Right atrium auricular region (tissue), 2 donors: ENCODE data around the gene CDH5. TPM values are rescaled to one million over a fixed set of nuclear protein-coding genes. Genes with fewer than 3 reads are reported as not detected.
A peak's percentile ranks its signal among the peaks of the same experiment; 100 is the strongest.

Experiments used
- DNase-seq: peaks from one replicate; pipeline ENCODE4 v3.0.0-alpha.2; 2019; ENCODE audit warnings: low spot score
- H3K27ac ChIP-seq, 2 donors: fragments of 200-600 bp; sonication (generic); 1 replicate in 1 of 2; 2 replicates in 1 of 2; pipeline ENCODE4 v1.5.1; 2016 to 2019
- H3K27me3 ChIP-seq, 2 donors: fragments of 200-600 bp; sonication (generic); one replicate each; pipeline versions ENCODE4 v1.5.1 to v1.6.0; 2017 to 2019
- H3K36me3 ChIP-seq: fragments of 200-600 bp; sonication (generic); one replicate; pipeline ENCODE4 v1.5.1; 2016
- H3K4me1 ChIP-seq, 2 donors: fragments of 200-600 bp; sonication (generic); one replicate each; pipeline versions ENCODE4 v1.5.1 to v1.6.0; 2017 to 2019
- H3K4me3 ChIP-seq, 2 donors: fragments of 200-600 bp; sonication (generic); 1 replicate in 1 of 2; 2 replicates in 1 of 2; pipeline ENCODE4 v1.5.1; 2017 to 2019; ENCODE audit warnings: mild to moderate bottlenecking in 1 of 2, moderate library complexity in 1 of 2
- H3K9me3 ChIP-seq, 2 donors: fragments of 200-600 bp; sonication (generic); one replicate each; pipeline ENCODE4 v1.5.1; 2019
- CTCF ChIP-seq, 2 donors: fragments of 200-600 bp; sonication (generic); IDR thresholded peaks; one replicate each; pipeline ENCODE4 v1.5.1; 2019; ENCODE audit warnings: antibody characterized with exemption in 2 of 2
- total RNA-seq, 2 donors: library from RNA; depleted of rRNA; stranded (reverse); fragments of >200 nt; gene quantifications; one replicate each; pipeline ENCODE4 v1.1.0, GENCODE V29; 2016

The CDH5 gene
- total RNA-seq, 2 donors from 2014 or later: 47.4 to 58.0 TPM

DNA sequence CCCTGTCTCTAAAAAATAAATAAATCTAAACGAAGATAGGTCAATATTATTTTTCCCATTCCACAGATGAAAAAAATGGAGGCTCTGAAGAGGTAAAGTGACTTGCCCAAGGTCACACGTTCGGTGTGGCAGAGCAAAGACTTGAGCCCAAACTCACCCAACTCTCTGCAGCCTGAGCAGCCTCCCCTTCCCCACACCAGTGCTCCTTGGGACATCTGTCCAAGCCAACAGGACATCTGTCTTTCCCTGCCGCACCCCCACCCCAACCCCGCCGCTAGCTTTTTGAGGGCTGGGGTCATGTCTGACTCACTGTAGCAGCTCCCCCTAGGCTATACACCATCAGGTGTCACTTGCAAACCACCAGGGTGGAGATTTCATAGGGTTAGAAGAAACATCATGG lies 55.4 kb downstream of the CDH5 start:
- Histone ChIP-seq H3K4me1 (peaks cover 0 to 5% of the 10 kb centered on the region in 2 donors), H3K27ac (no peak overlapping the region), H3K36me3 (no peaks in the 10 kb centered on the region), H3K4me3 (no peak overlapping the region), H3K27me3 (peaks cover 0 to 4% of the 10 kb centered on the region in 2 donors), H3K9me3 (no peaks in the 10 kb centered on the region)
- no peak for DNase-seq
- TF ChIP-seq CTCF (IDR thresholded peaks at IDR 0.05): no peak

DNA sequence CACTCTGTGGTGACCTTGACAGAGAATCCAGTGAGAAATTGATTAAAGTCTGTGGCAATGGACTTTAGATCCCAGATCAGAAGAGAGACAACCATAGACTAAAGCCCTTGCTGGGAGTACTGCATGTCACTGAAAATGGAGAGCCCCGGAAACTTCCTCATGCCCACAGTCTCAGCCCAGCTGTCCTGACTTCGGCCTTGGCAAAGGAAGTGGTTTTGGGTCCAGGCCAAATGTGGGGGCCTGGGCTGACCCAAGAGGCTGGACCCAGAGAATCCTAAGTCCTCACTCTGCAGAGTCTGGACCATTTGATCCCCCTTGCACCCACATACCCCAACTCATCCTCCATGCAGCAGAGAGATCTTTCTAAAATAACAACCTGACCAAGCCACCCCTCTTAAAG lies 55.9 kb downstream of the CDH5 start:
- no peak for DNase-seq
- H3K27ac ChIP-seq: no peak overlapping the region
- H3K4me3 ChIP-seq: no peak overlapping the region
- no peaks in the 10 kb centered on the region for H3K36me3 ChIP-seq
- H3K9me3 ChIP-seq: no peaks in the 10 kb centered on the region
- peaks cover 0 to 4% of the 10 kb centered on the region in 2 donors for H3K27me3 ChIP-seq
- H3K4me1 ChIP-seq: peaks cover 0 to 5% of the 10 kb centered on the region in 2 donors
- no peak for TF ChIP-seq CTCF (IDR thresholded peaks at IDR 0.05)

DNA sequence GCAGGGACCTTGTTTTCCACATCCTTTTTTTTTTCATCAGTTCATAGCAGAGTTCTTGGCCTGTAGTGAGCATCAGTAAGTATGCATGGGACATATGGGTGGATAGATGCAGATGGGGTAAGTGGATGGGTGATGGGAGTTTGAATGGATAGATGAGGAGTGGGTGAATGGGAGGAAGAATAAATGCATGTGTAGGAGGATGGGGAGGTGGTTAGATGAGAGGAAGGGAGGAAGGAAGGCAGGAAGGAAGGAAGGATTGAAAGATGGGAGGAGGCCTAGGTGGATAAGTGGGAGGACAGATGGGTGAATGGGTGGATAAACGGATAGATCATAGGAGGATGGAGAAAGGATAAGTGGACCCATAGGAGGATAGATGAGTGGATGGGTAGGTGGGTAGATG lies 56.7 kb downstream of the CDH5 start:
- no peak overlapping the region for H3K27ac ChIP-seq

DNA sequence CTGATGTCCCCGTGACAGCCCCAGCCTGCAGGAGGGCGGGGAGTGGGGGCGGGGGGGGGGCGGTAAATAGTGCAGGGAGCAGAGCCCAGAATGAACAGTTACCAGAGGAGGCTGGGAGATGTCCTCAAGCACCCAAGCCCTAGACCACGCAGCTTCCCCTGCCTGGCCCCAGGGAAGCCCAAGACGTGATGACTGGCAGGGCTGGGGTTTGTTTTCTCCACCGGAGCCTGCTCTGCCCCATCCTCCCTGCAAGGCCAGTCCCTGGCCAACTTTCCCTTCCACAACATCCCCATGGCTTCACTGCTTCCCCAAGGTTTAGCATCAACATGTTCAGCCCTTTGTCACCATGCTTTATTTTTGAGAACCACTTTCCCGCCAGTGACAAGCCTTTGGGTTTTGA lies 59.2 kb downstream of the CDH5 start:
- no peak for DNase-seq
- TF ChIP-seq CTCF (IDR thresholded peaks at IDR 0.05): no peak
- peaks cover 0 to 4% of the 10 kb centered on the region in 2 donors for H3K27me3 ChIP-seq
- H3K9me3 ChIP-seq: no peaks in the 10 kb centered on the region
- peaks cover 0 to 18% of the 10 kb centered on the region in 2 donors for H3K4me1 ChIP-seq
- no peaks in the 10 kb centered on the region for H3K36me3 ChIP-seq
- no peak overlapping the region for H3K4me3 ChIP-seq
- no peak overlapping the region for H3K27ac ChIP-seq

More for the DNA sequence above, 56.7 kb downstream of the CDH5 start:
- Histone ChIP-seq H3K9me3 (no peaks in the 10 kb centered on the region), H3K4me1 (peaks cover 0 to 13% of the 10 kb centered on the region in 2 donors), H3K27me3 (peaks cover 0 to 4% of the 10 kb centered on the region in 2 donors), H3K4me3 (no peak overlapping the region), H3K36me3 (no peaks in the 10 kb centered on the region)
- no peak for TF ChIP-seq CTCF (IDR thresholded peaks at IDR 0.05)
- DNase-seq: no peak

DNA sequence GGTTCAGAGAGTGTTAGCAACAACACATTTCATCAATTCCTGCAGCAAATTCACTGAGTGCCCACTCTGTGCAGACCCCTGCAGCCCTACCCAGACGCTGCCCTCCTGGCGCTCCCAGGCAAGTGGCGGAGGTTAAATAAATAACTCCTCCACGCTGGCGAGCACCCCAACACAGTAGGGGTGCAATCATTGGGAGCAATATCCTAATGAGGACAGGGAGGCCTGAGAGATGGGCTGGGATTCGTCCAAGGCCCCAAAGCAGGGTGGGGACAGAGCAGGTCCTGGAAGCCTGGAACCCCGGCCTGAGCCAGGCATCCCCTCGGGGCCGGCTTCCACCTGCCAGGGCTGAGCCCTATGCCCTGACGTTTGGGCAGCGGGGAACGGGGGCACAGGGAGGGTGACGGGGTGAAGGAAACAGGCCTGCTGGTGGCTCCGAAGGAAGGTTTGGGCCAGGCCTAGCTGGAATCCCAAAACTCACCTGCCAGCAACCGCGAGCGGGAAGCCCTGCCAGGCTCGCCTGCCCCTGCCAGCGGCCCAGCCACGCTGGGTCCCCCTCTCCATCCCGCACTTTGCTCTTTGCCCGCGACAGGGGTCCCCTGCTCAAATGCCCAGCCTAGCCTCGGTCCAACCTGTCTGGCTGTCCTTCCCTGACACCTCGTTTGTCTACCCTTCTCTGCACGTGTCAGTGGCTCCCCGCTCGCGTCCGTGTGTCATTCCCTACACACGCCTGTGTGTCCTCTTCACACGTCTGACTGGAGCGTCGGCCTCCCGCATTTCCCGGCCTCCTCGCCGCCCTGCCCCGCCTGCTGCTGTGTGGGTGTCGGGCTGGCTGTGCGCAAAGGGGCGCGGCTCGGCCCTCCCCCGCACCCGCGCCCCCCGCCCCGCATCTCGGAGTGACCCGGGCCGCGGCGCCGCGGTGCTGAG lies 59.9 kb downstream of the CDH5 start:
- Histone ChIP-seq H3K27me3 (peaks cover 0 to 4% of the 10 kb centered on the region in 2 donors), H3K36me3 (no peaks in the 10 kb centered on the region), H3K4me1 (peaks cover 0 to 18% of the 10 kb centered on the region in 2 donors), H3K4me3 (peak overlapping the region; percentile 31 to 39), H3K27ac (no peak overlapping the region), H3K9me3 (no peaks in the 10 kb centered on the region)
- no peak for DNase-seq
- TF ChIP-seq CTCF (IDR thresholded peaks at IDR 0.05): no peak
